K562 (cell line): Measurements from ENCODE around the gene NACC1. TPM values are rescaled to one million over a fixed set of nuclear protein-coding genes. Genes with fewer than 3 reads are reported as not detected.

ENCODE experiments used
- AFF4 ChIP-seq: sonication (generic); formaldehyde crosslinking; IDR thresholded peaks from 2 replicates; pipeline ENCODE4 v1.8.0; 2023; ENCODE audit warnings: mild to moderate bottlenecking, missing genetic modification reagents
- BRF1 ChIP-seq: IDR thresholded peaks from 3 replicates; pipeline ENCODE4 v1.6.1; 2011; ENCODE audit warnings: borderline replicate concordance, mild to moderate bottlenecking; ENCODE audit not compliant: insufficient read length; ENCODE audit errors: extremely low read depth
- E2F5 ChIP-seq: sonication (generic); formaldehyde crosslinking; IDR thresholded peaks from 2 replicates; pipeline ENCODE4 v1.8.0; 2022; ENCODE audit warnings: mild to moderate bottlenecking, missing genetic modification reagents
- FIP1L1 ChIP-seq: fragments of 200-400 bp; formaldehyde crosslinking; IDR thresholded peaks from 2 replicates; pipeline ENCODE4 v1.6.1; 2018; ENCODE audit warnings: mild to moderate bottlenecking, low read depth, low read length; ENCODE audit not compliant: poor library complexity, severe bottlenecking
- HNRNPL ChIP-seq: fragments of 200-400 bp; formaldehyde crosslinking; IDR thresholded peaks from 2 replicates; pipeline ENCODE4 v1.6.1; 2017; ENCODE audit warnings: low read depth, mild to moderate bottlenecking, low read length
- MXD1 ChIP-seq: fragments of 250-450 bp; sonication (Bioruptor Pico); IDR thresholded peaks from 2 replicates; pipeline ENCODE4 v1.8.0; 2021; ENCODE audit warnings: borderline replicate concordance, mild to moderate bottlenecking, moderate library complexity; ENCODE audit not compliant: poor library complexity, severe bottlenecking
- NCOA6 ChIP-seq: fragments of 450-650 bp; IDR thresholded peaks from 2 replicates; pipeline ENCODE4 v1.6.1; 2017; ENCODE audit warnings: mild to moderate bottlenecking
- PCBP1 ChIP-seq: fragments of 200-400 bp; formaldehyde crosslinking; IDR thresholded peaks from 2 replicates; pipeline ENCODE4 v1.6.1; 2018; ENCODE audit warnings: mild to moderate bottlenecking, low read depth, low read length; ENCODE audit not compliant: poor library complexity, severe bottlenecking
- POLR2G ChIP-seq: fragments of 200-400 bp; formaldehyde crosslinking; IDR thresholded peaks from 2 replicates; pipeline ENCODE4 v1.6.1; 2017; ENCODE audit warnings: low read depth, mild to moderate bottlenecking, antibody characterized with exemption, low read length, moderate library complexity
- PRMT5 ChIP-seq: sonication (generic); formaldehyde crosslinking; IDR thresholded peaks from 2 replicates; pipeline ENCODE4 v1.5.0; 2020; ENCODE audit warnings: missing genetic modification reagents
- REST ChIP-seq, 2 experiments: fragments of 450-650 bp; formaldehyde crosslinking in 1 of 2; IDR thresholded peaks; 2 replicates each; pipeline versions ENCODE4 v1.4.0 to v1.6.1; 2014 to 2020; ENCODE audit warnings: mild to moderate bottlenecking in 2 of 2, borderline replicate concordance in 1 of 2, low read depth in 1 of 2
- TBL1XR1 ChIP-seq, 2 experiments: IDR thresholded peaks; 2 replicates each; pipeline ENCODE4 v1.6.1; 2012; ENCODE audit warnings: improper control_type of control experiment in 2 of 2, low read length in 2 of 2, mild to moderate bottlenecking in 1 of 2
- ZNF586 ChIP-seq: fragments of 450-650 bp; formaldehyde crosslinking; conservative IDR thresholded peaks from 2 replicates; pipeline ENCODE4 v1.4.0; 2020; ENCODE audit warnings: mild to moderate bottlenecking, moderate library complexity
- polyA plus RNA-seq, 8 experiments: library from polyadenylated mRNA; depleted of rRNA in 4 of 8; stranded (reverse) in 5 of 8; unstranded in 3 of 8; fragments of >200 nt; fragmentation: Nextera tagmentation in 2 of 8; fragmentation: Illumina TruSeq in 1 of 8; extraction: Ambion mirVana in 2 of 8; extraction: Trizol in 1 of 8; gene quantifications; 2 replicates each; pipeline versions ENCODE4 v1.2.1 to v1.2.3, GENCODE V29; 2011 to 2014; ENCODE audit warnings: inconsistent platforms in 1 of 8, missing spikeins in 1 of 8
- total RNA-seq, 7 experiments: library from RNA; depleted of rRNA in 6 of 7; stranded (reverse); fragments of >200 nt in 6 of 7; fragmentation: Illumina TruSeq in 2 of 7; extraction: Trizol in 2 of 7; gene quantifications; 2 replicates each; pipeline versions ENCODE4 v1.2.1 to v1.2.3, GENCODE V29; 2011 to 2021; ENCODE audit warnings: low replicate concordance in 1 of 7

The NACC1 gene
- total and polyA plus RNA-seq, 9 of the 15 experiments (the other 6 are each of a cell fraction or from before 2014, with no cell fraction given) = 0.04 to 96.6 (median 25.8) TPM

GRCh38 chr19:13153569-13154240, 35.6 kb downstream of the NACC1 start (continued):
- peak; percentile 72; the same call in 1 of the 2 replicates for TF ChIP-seq AFF4 (CRISPR knock-in tag)
- no peak for TF ChIP-seq ZNF586 (CRISPR knock-in tag)
- TF ChIP-seq PRMT5 (CRISPR knock-in tag) = no peak
- TF ChIP-seq HNRNPL = peak; percentile 86
- no peak for TF ChIP-seq BRF1
- no peak for TF ChIP-seq E2F5 (CRISPR knock-in tag)
- TF ChIP-seq TBL1XR1 (IDR thresholded peaks at IDR 0.05; ENCODE audit: low read length in 2 of 2) = no peak
- TF ChIP-seq FIP1L1 = peak; percentile 88
- peak; percentile 73 for TF ChIP-seq POLR2G
- TF ChIP-seq PCBP1 = no peak
- TF ChIP-seq MXD1 (CRISPR knock-in tag) = no peak
- TF ChIP-seq REST (IDR thresholded peaks at IDR 0.05; ENCODE audit: borderline replicate concordance) = 0 out of 2 replicates have a peak, but pooled peaks have one; percentile 2
- TF ChIP-seq REST (CRISPR knock-in tag; IDR thresholded peaks at IDR 0.05; ENCODE audit: low read depth) = no peak
- peak; percentile 17; the same call in 1 of the 2 replicates for TF ChIP-seq NCOA6
